ENCODE measurements around the gene SEMA5A.

DNA sequence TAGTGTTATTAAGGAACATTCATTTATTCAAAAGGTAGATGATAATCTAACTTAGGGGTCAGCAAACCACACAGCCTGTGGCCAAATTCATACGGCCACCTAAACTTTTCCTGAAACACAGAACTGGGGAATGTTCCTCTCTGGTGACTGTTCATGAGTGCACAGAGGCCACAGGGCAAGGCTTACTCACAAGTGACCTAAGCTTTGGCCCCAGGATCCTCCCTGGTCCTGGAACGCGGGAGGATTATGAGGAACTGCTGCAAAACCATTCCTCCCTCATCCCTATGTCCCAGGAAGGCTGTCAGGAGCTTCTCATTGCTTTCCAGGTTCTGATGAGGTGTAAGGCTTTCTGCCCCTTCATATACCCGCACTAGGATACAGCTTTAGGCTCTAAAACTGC, 397.6 kb downstream of the SEMA5A start:
- TF ChIP-seq GABPA (IDR thresholded peaks at IDR 0.05; ENCODE audit: low read depth) (no peak), POLR2AphosphoS5 (IDR thresholded peaks at IDR 0.05; ENCODE audit: low read depth) (no peak)
- TF ChIP-seq, protein P1, sequence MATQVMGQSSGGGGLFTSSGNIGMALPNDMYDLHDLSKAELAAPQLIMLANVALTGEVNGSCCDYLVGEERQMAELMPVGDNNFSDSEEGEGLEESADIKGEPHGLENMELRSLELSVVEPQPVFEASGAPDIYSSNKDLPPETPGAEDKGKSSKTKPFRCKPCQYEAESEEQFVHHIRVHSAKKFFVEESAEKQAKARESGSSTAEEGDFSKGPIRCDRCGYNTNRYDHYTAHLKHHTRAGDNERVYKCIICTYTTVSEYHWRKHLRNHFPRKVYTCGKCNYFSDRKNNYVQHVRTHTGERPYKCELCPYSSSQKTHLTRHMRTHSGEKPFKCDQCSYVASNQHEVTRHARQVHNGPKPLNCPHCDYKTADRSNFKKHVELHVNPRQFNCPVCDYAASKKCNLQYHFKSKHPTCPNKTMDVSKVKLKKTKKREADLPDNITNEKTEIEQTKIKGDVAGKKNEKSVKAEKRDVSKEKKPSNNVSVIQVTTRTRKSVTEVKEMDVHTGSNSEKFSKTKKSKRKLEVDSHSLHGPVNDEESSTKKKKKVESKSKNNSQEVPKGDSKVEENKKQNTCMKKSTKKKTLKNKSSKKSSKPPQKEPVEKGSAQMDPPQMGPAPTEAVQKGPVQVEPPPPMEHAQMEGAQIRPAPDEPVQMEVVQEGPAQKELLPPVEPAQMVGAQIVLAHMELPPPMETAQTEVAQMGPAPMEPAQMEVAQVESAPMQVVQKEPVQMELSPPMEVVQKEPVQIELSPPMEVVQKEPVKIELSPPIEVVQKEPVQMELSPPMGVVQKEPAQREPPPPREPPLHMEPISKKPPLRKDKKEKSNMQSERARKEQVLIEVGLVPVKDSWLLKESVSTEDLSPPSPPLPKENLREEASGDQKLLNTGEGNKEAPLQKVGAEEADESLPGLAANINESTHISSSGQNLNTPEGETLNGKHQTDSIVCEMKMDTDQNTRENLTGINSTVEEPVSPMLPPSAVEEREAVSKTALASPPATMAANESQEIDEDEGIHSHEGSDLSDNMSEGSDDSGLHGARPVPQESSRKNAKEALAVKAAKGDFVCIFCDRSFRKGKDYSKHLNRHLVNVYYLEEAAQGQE (IDR thresholded peaks at IDR 0.05; ENCODE audit: insufficient replicate concordance, low read depth): no peak
- TF ChIP-seq, protein P2, sequence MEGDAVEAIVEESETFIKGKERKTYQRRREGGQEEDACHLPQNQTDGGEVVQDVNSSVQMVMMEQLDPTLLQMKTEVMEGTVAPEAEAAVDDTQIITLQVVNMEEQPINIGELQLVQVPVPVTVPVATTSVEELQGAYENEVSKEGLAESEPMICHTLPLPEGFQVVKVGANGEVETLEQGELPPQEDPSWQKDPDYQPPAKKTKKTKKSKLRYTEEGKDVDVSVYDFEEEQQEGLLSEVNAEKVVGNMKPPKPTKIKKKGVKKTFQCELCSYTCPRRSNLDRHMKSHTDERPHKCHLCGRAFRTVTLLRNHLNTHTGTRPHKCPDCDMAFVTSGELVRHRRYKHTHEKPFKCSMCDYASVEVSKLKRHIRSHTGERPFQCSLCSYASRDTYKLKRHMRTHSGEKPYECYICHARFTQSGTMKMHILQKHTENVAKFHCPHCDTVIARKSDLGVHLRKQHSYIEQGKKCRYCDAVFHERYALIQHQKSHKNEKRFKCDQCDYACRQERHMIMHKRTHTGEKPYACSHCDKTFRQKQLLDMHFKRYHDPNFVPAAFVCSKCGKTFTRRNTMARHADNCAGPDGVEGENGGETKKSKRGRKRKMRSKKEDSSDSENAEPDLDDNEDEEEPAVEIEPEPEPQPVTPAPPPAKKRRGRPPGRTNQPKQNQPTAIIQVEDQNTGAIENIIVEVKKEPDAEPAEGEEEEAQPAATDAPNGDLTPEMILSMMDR (IDR thresholded peaks at IDR 0.05; ENCODE audit: insufficient read depth, low read length): no peak
